Esophagus muscularis mucosa (tissue), 2 donors: Measurements from ENCODE around the gene FBXO36.

Experiments
- POLR2A ChIP-seq: fragments of 450-650 bp; IDR thresholded peaks from one replicate; pipeline ENCODE4 v1.6.1; 2017; ENCODE audit warnings: antibody characterized with exemption, moderate library complexity, mild to moderate bottlenecking, low read depth
- POLR2AphosphoS5 ChIP-seq, 2 donors: sonication (generic); formaldehyde crosslinking; IDR thresholded peaks; one replicate each; pipeline ENCODE4 v1.6.1; 2017; ENCODE audit warnings: antibody characterized with exemption in 2 of 2

DNA sequence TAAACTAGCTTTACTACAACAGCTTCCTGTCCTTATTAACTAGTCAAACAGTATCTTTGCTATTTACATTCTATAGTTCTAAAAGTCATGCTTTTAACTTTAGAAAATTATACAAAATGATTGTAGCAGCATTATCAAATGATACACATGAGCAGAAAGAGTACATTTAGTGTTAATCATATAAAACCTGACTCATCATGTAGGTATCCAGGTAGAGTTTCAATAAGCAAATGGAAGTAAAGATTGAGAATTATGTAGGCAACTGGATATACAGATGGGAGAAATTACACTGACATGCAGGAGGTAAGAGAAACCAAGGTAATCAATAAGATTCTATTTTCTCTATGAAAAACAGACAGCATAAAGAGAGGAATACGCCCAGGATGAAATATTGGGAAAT lies 34.3 kb upstream of the FBXO36 start:
- TF ChIP-seq POLR2AphosphoS5 (IDR thresholded peaks at IDR 0.05), result no peak
- no peak for TF ChIP-seq POLR2A
